Measurements from ENCODE around the gene QRICH2.

Gene QRICH2

DNA sequence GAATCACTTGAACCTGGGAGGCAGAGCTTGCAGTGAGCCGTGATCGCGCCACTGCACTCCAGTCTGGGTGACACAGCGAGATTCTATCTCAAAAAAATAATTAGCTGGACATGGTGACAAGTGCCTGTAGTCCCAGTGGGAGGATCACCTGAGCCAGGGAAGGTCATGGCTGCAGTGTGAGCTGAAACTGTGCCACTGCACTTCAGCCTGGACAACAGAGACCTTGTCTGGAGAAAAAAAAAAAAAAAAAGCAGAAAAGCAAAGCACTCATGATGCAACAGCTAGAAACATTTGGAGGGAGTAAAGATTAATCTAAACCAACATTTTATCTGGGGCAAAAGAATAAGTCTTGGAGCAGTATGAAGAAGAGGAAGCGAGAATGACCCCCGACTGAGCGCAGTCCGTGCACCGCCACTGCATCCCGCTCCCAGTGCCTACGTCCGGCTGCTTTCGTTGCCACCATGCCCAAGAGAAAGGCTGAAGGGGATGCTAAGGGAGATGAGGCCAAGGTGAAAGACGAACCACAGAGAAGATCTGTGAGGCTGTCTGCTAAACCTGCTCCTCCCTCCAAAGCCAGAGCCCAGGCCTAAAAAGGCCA lies 37.4 kb upstream of the QRICH2 start:
- no peak overlapping the region for H2AFZ ChIP-seq (ENCODE audit: low read length)
- H3K9me3 ChIP-seq (ENCODE audit: insufficient read depth, low read depth, low read length): no peaks in the 10 kb centered on the region
- peaks cover 28% of the 10 kb centered on the region for H3K79me2 ChIP-seq (ENCODE audit: insufficient read depth, low read length)
- H3K4me3 ChIP-seq (ENCODE audit: low read length, poor library complexity, severe bottlenecking): no peak overlapping the region
- TF ChIP-seq, protein P1, sequence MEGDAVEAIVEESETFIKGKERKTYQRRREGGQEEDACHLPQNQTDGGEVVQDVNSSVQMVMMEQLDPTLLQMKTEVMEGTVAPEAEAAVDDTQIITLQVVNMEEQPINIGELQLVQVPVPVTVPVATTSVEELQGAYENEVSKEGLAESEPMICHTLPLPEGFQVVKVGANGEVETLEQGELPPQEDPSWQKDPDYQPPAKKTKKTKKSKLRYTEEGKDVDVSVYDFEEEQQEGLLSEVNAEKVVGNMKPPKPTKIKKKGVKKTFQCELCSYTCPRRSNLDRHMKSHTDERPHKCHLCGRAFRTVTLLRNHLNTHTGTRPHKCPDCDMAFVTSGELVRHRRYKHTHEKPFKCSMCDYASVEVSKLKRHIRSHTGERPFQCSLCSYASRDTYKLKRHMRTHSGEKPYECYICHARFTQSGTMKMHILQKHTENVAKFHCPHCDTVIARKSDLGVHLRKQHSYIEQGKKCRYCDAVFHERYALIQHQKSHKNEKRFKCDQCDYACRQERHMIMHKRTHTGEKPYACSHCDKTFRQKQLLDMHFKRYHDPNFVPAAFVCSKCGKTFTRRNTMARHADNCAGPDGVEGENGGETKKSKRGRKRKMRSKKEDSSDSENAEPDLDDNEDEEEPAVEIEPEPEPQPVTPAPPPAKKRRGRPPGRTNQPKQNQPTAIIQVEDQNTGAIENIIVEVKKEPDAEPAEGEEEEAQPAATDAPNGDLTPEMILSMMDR (conservative IDR thresholded peaks at IDR 0.05; ENCODE audit: low read length): no peak
- no peak for TF ChIP-seq EZH2phosphoT487 (IDR thresholded peaks at IDR 0.05; ENCODE audit: borderline replicate concordance)
- no peaks in the 10 kb centered on the region for H3K27me3 ChIP-seq (ENCODE audit: insufficient read depth, low read length, poor library complexity, severe bottlenecking)
- H3K9me2 ChIP-seq (replicated peaks; ENCODE audit: low read depth, low read length): no peaks in the 10 kb centered on the region
- H3K36me3 ChIP-seq (ENCODE audit: insufficient read depth, low read length): peaks cover 38% of the 10 kb centered on the region; the same call in 1 of the 2 replicates
- H3K9ac ChIP-seq (ENCODE audit: low read depth, low read length, poor library complexity, severe bottlenecking): no peak overlapping the region
- no peaks in the 10 kb centered on the region for H3K4me1 ChIP-seq (ENCODE audit: insufficient read depth, low read length, poor library complexity, severe bottlenecking)
- H3F3A ChIP-seq (ENCODE audit: low read depth): no peaks in the 10 kb centered on the region
- H3K4me2 ChIP-seq (ENCODE audit: low read depth, low read length, poor library complexity, severe bottlenecking): no peak overlapping the region
- peaks cover 3% of the 10 kb centered on the region for H4K20me1 ChIP-seq (ENCODE audit: insufficient read depth, low read length, poor library complexity, severe bottlenecking)

DNA sequence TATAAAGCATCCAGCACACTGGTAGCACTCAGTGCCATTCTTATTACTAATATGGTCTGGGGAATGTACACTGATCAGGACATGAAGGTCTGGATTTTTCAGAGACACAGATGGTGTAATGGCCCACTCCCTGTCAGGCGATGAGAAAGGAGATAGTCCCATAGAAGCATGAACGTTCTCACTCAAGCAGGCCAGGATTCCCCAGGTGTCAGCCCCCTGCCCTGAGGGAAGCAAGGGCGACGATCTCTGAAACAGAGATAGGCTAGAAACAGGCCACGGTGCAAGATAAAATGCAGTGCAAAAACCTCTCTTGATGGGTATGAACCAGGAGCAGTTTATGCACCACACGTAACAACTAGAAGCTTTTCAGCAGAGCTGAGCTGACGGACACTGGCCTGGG lies 35.0 kb upstream of the QRICH2 start:
- H3K9ac ChIP-seq (ENCODE audit: low read depth, low read length, poor library complexity, severe bottlenecking): no peak overlapping the region
- H2AFZ ChIP-seq (ENCODE audit: low read length): no peak overlapping the region
- H3K36me3 ChIP-seq (ENCODE audit: insufficient read depth, low read length): peaks cover 38% of the 10 kb centered on the region; the same call in 1 of the 2 replicates
- no peak for TF ChIP-seq EZH2phosphoT487 (IDR thresholded peaks at IDR 0.05; ENCODE audit: borderline replicate concordance)
- TF ChIP-seq, protein P1 (conservative IDR thresholded peaks at IDR 0.05; ENCODE audit: low read length): no peak
- H3K79me2 ChIP-seq (ENCODE audit: insufficient read depth, low read length): peaks cover 24% of the 10 kb centered on the region; the same call in 1 of the 2 replicates
- peaks cover 2% of the 10 kb centered on the region for H3K4me1 ChIP-seq (ENCODE audit: insufficient read depth, low read length, poor library complexity, severe bottlenecking)
- H3K27me3 ChIP-seq (ENCODE audit: insufficient read depth, low read length, poor library complexity, severe bottlenecking): no peaks in the 10 kb centered on the region
- H3F3A ChIP-seq (ENCODE audit: low read depth): no peaks in the 10 kb centered on the region
- H3K4me2 ChIP-seq (ENCODE audit: low read depth, low read length, poor library complexity, severe bottlenecking): no peak overlapping the region
- H3K9me3 ChIP-seq (ENCODE audit: insufficient read depth, low read depth, low read length): no peaks in the 10 kb centered on the region
- peaks cover 3% of the 10 kb centered on the region for H4K20me1 ChIP-seq (ENCODE audit: insufficient read depth, low read length, poor library complexity, severe bottlenecking)
- no peaks in the 10 kb centered on the region for H3K9me2 ChIP-seq (replicated peaks; ENCODE audit: low read depth, low read length)
- no peak overlapping the region for H3K4me3 ChIP-seq (ENCODE audit: low read length, poor library complexity, severe bottlenecking)

DNA sequence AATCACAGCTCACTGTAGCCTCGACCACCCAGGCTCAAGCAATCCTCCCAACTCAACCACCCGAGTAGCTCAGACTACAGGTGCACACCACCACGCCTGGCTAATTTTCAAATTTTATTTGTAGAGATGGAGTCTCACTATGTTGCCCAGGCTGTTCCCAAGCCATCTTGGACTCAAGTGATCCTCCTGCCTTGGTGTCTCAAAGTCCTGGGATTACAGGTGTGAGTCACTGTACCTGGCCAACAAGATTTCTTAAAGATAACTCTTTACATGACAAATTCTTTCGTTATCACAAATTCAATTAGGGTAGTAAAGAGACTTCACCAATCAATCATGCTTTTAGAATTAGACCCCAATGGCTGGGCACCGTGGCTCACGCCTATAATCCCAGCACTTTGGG lies 33.2 kb upstream of the QRICH2 start:
- Histone ChIP-seq H3K27me3 (ENCODE audit: insufficient read depth, low read length, poor library complexity, severe bottlenecking) (no peaks in the 10 kb centered on the region), H3F3A (ENCODE audit: low read depth) (no peaks in the 10 kb centered on the region), H4K20me1 (ENCODE audit: insufficient read depth, low read length, poor library complexity, severe bottlenecking) (peaks cover 3% of the 10 kb centered on the region), H3K4me3 (ENCODE audit: low read length, poor library complexity, severe bottlenecking) (no peak overlapping the region), H3K79me2 (ENCODE audit: insufficient read depth, low read length) (peaks cover 32% of the 10 kb centered on the region; the same call in 1 of the 2 replicates), H3K9me2 (replicated peaks; ENCODE audit: low read depth, low read length) (no peaks in the 10 kb centered on the region), H3K4me2 (ENCODE audit: low read depth, low read length, poor library complexity, severe bottlenecking) (no peak overlapping the region), H3K9me3 (ENCODE audit: insufficient read depth, low read depth, low read length) (no peaks in the 10 kb centered on the region), H3K4me1 (ENCODE audit: insufficient read depth, low read length, poor library complexity, severe bottlenecking) (peaks cover 18% of the 10 kb centered on the region), H3K36me3 (ENCODE audit: insufficient read depth, low read length) (peaks cover 24% of the 10 kb centered on the region; the same call in 1 of the 2 replicates), H3K9ac (ENCODE audit: low read depth, low read length, poor library complexity, severe bottlenecking) (no peak overlapping the region), H2AFZ (ENCODE audit: low read length) (no peak overlapping the region)
- TF ChIP-seq, protein P1 (conservative IDR thresholded peaks at IDR 0.05; ENCODE audit: low read length): no peak
- TF ChIP-seq EZH2phosphoT487 (IDR thresholded peaks at IDR 0.05; ENCODE audit: borderline replicate concordance): no peak
